WTC11 (cell line): Measurements from ENCODE around the gene SMIM12. TPM values are rescaled to one million over a fixed set of nuclear protein-coding genes. Genes with fewer than 3 reads are reported as not detected.

ENCODE experiments used
- ATAC-seq: fragments of 200-7000 bp; cut with Tn5 transposase; 2 replicates; pipeline ENCODE4 v1.10.0; 2021; ENCODE audit warnings: mild to moderate bottlenecking, moderate library complexity
- CTCF ChIA-PET: fragments of 300-600 bp; sonication (Branson Sonifier 250); formaldehyde crosslinking; loops from one replicate; lab custom pipeline; 2021; ENCODE audit warnings: antibody characterized with exemption; lab: Charles Lee
- POLR2A ChIA-PET: fragments of 350-600 bp; sonication (Branson Sonifier 250); formaldehyde crosslinking; loops from one replicate; lab custom pipeline; 2021; ENCODE audit warnings: antibody characterized with exemption; lab: Charles Lee
- DNase-seq: peaks from one replicate; pipeline ENCODE4 v3.0.0; 2021; ENCODE audit warnings: low spot score
- H3K27ac Mint-ChIP-seq: 2 replicates; pipeline ENCODE4 v1.8.0; 2021; ENCODE audit warnings: mixed read lengths
- H3K27me3 Mint-ChIP-seq: 2 replicates; pipeline ENCODE4 v1.8.0; 2021; ENCODE audit warnings: low read depth, mild to moderate bottlenecking, moderate library complexity, mixed read lengths
- H3K36me3 Mint-ChIP-seq: 2 replicates; pipeline ENCODE4 v1.8.0; 2021; ENCODE audit warnings: mixed read lengths
- H3K4me1 Mint-ChIP-seq: 2 replicates; pipeline ENCODE4 v1.8.0; 2022; ENCODE audit warnings: mixed read lengths
- H3K4me3 Mint-ChIP-seq: 2 replicates; pipeline ENCODE4 v1.8.0; 2021; ENCODE audit warnings: mild to moderate bottlenecking, moderate library complexity, mixed read lengths
- H3K9me3 Mint-ChIP-seq: 2 replicates; pipeline ENCODE4 v1.8.0; 2021; ENCODE audit warnings: mixed read lengths
- AR ChIP-seq: fragments of 250-450 bp; sonication (Bioruptor Pico); IDR thresholded peaks from 2 replicates; pipeline ENCODE4 v1.9.0; 2021; ENCODE audit warnings: mild to moderate bottlenecking
- ARID4B ChIP-seq: sonication (generic); formaldehyde crosslinking; IDR thresholded peaks from 2 replicates; pipeline ENCODE4 v1.8.0; 2023; ENCODE audit warnings: missing genetic modification reagents, mild to moderate bottlenecking, borderline replicate concordance
- ATF2 ChIP-seq: sonication (generic); formaldehyde crosslinking; IDR thresholded peaks from 2 replicates; pipeline ENCODE4 v1.8.1; 2022; ENCODE audit warnings: low read depth, missing genetic modification reagents, borderline replicate concordance
- CREM ChIP-seq: sonication (generic); formaldehyde crosslinking; IDR thresholded peaks from 2 replicates; pipeline ENCODE4 v1.8.1; 2022; ENCODE audit warnings: mild to moderate bottlenecking, missing genetic modification reagents, moderate library complexity
- ELF4 ChIP-seq: sonication (generic); formaldehyde crosslinking; IDR thresholded peaks from 2 replicates; pipeline ENCODE4 v1.8.1; 2022; ENCODE audit warnings: low read depth, mild to moderate bottlenecking, moderate library complexity, missing genetic modification reagents
- ETV6 ChIP-seq: sonication (generic); formaldehyde crosslinking; IDR thresholded peaks from 2 replicates; pipeline ENCODE4 v1.8.1; 2022; ENCODE audit warnings: mild to moderate bottlenecking, missing genetic modification reagents
- FOXJ3 ChIP-seq: sonication (generic); formaldehyde crosslinking; IDR thresholded peaks from 2 replicates; pipeline ENCODE4 v1.9.0; 2021; ENCODE audit warnings: missing genetic modification reagents, mild to moderate bottlenecking, borderline replicate concordance
- HMGA2 ChIP-seq: fragments of 250-450 bp; sonication (Bioruptor Pico); IDR thresholded peaks from 2 replicates; pipeline ENCODE4 v1.4.0; 2021; ENCODE audit warnings: mild to moderate bottlenecking, moderate library complexity
- IRF2 ChIP-seq: sonication (generic); formaldehyde crosslinking; IDR thresholded peaks from 2 replicates; pipeline ENCODE4 v1.8.0; 2022; ENCODE audit warnings: low read depth, missing genetic modification reagents, borderline replicate concordance
- NFE2L1 ChIP-seq: sonication (generic); formaldehyde crosslinking; IDR thresholded peaks from 2 replicates; pipeline ENCODE4 v1.8.1; 2023; ENCODE audit warnings: missing genetic modification reagents
- RELA ChIP-seq: sonication (generic); formaldehyde crosslinking; IDR thresholded peaks from 2 replicates; pipeline ENCODE4 v1.8.1; 2022; ENCODE audit warnings: missing genetic modification reagents, mild to moderate bottlenecking, borderline replicate concordance
- SMAD4 ChIP-seq: sonication (generic); formaldehyde crosslinking; IDR thresholded peaks from 2 replicates; pipeline ENCODE4 v1.8.0; 2022; ENCODE audit warnings: mild to moderate bottlenecking, missing genetic modification reagents
- ZNF232 ChIP-seq: sonication (generic); formaldehyde crosslinking; IDR thresholded peaks from 2 replicates; pipeline ENCODE4 v1.8.0; 2022; ENCODE audit warnings: mild to moderate bottlenecking, missing genetic modification reagents
- ZNF263 ChIP-seq: sonication (generic); formaldehyde crosslinking; IDR thresholded peaks from 2 replicates; pipeline ENCODE4 v1.8.1; 2022; ENCODE audit warnings: low read depth, mild to moderate bottlenecking, moderate library complexity, missing genetic modification reagents
- ZNF512 ChIP-seq: sonication (generic); formaldehyde crosslinking; IDR thresholded peaks from 2 replicates; pipeline ENCODE4 v1.8.1; 2022; ENCODE audit warnings: missing genetic modification reagents, borderline replicate concordance
- total RNA-seq: library from RNA; stranded (reverse); gene quantifications from 3 replicates; pipeline ENCODE4 v1.2.3, GENCODE V29; 2021
- TF ChIP-seq, protein P1 (sequence below): fragments of 250-450 bp; sonication (Bioruptor Pico); IDR thresholded peaks from 2 replicates; pipeline ENCODE4 v2.1.2; 2022; ENCODE audit warnings: mild to moderate bottlenecking, moderate library complexity
- TF ChIP-seq, protein P2 (sequence below): sonication (generic); formaldehyde crosslinking; IDR thresholded peaks from 2 replicates; pipeline ENCODE4 v1.8.1; 2022; ENCODE audit warnings: low read depth, mild to moderate bottlenecking, moderate library complexity, missing genetic modification reagents, borderline replicate concordance
- TF ChIP-seq, protein P3 (sequence below): sonication (generic); formaldehyde crosslinking; IDR thresholded peaks from 2 replicates; pipeline ENCODE4 v1.8.0; 2022; ENCODE audit warnings: mild to moderate bottlenecking, missing genetic modification reagents

Gene SMIM12
- total RNA-seq, 1 experiment from 2014 or later = 34.6 TPM

DNA sequence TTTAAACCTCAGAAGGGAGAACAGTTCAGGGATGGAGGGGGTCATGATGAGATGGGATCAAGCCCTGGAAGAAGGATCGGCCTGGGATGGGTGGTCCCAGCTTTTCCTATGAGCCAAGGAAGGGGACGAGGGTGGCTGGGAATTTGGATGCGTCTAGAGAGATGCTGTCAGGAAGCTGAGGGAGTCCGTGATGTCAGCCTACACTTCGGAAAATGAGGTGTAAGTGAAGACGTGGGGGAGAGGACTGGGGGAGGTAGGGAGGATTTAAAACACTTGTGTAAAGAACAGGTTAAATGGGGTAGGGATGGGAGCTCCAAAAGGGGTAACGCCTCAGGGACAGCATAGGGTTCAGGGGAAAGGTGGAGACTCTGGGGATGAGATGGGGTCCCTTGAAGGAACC is 42.4 kb upstream of the SMIM12 start:
- DNase-seq = no peak
- H3K36me3 Mint-ChIP-seq = no peaks in the 10 kb centered on the region
- TF ChIP-seq ARID4B (CRISPR knock-in tag) (no peak), HMGA2 (CRISPR knock-in tag) (no peak)
- TF ChIP-seq, all 79 proteins: peak for 0
- ATAC-seq = no peak
- Mint-ChIP-seq H3K27ac (no peak overlapping the region), H3K9me3 (no peaks in the 10 kb centered on the region), H3K4me3 (no peak overlapping the region), H3K27me3 (peaks cover 4% of the 10 kb centered on the region; the same call in 1 of the 2 replicates), H3K4me1 (no peaks in the 10 kb centered on the region)
- CTCF ChIA-PET = interaction anchor here (2.0 kb wide), 1 partner anchor 49 kb away, joined by 4 read pairs; no protein-coding TSS in a partner anchor
- POLR2A ChIA-PET = no interaction called here

DNA sequence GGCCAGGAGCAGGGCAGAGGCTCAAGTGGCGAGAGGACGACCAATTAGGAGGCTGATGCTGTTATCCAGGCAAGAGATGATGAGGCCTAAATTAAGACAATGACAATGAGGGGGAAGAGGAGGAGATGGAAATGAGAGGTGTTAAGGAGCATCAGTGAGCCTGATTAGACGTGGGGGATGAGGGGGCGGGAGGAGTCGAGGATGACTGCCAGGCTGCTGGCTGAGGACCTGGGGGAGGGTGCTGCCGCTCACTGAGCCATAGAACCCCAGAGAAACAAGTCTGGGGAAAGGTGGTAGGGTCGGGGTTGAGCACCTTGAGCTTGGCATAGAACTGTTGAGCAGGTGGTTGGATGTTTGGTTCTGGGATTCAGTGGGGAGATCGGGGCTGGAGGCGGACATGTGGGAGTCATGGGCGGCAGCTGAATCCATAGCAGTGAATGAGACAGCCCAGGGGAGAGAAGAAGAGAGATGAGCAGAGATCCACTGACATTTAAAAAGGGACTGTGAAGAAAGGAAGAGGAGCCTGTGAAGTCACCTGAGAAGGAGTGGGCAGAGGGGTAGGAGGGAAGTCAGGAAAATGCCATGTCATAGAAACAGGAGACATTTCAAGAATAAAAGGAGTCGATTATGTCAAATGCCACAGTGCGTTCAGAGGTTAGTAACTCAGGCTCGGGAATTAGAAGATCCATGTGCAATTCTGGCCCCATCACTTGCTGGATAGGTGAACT is 41.4 kb upstream of the SMIM12 start:
- no peaks in the 10 kb centered on the region for H3K36me3 Mint-ChIP-seq
- DNase-seq = no peak

More for the DNA sequence above, 41.4 kb upstream of the SMIM12 start:
- H3K9me3 Mint-ChIP-seq = no peaks in the 10 kb centered on the region
- CTCF ChIA-PET = interaction anchor here (2.0 kb wide), 1 partner anchor 48 kb away, joined by 4 read pairs; no protein-coding TSS in a partner anchor
- TF ChIP-seq FOXJ3 (CRISPR knock-in tag) = no peak
- TF ChIP-seq, protein P1, sequence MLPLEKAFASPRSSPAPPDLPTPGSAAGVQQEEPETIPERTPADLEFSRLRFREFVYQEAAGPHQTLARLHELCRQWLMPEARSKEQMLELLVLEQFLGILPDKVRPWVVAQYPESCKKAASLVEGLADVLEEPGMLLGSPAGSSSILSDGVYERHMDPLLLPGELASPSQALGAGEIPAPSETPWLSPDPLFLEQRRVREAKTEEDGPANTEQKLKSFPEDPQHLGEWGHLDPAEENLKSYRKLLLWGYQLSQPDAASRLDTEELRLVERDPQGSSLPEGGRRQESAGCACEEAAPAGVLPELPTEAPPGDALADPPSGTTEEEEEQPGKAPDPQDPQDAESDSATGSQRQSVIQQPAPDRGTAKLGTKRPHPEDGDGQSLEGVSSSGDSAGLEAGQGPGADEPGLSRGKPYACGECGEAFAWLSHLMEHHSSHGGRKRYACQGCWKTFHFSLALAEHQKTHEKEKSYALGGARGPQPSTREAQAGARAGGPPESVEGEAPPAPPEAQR (CRISPR knock-in tag) = no peak
- no peak for TF ChIP-seq RELA (CRISPR knock-in tag)
- TF ChIP-seq AR = no peak
- no peak for TF ChIP-seq HMGA2 (CRISPR knock-in tag)
- no peak for TF ChIP-seq ATF2 (CRISPR knock-in tag)
- no peak for TF ChIP-seq SMAD4 (CRISPR knock-in tag)
- no peak for TF ChIP-seq CREM (CRISPR knock-in tag)
- TF ChIP-seq, protein P2, sequence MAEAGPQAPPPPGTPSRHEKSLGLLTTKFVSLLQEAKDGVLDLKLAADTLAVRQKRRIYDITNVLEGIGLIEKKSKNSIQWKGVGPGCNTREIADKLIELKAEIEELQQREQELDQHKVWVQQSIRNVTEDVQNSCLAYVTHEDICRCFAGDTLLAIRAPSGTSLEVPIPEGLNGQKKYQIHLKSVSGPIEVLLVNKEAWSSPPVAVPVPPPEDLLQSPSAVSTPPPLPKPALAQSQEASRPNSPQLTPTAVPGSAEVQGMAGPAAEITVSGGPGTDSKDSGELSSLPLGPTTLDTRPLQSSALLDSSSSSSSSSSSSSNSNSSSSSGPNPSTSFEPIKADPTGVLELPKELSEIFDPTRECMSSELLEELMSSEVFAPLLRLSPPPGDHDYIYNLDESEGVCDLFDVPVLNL (CRISPR knock-in tag) = no peak
- no peak for TF ChIP-seq ELF4 (CRISPR knock-in tag)
- no peak for TF ChIP-seq ETV6 (CRISPR knock-in tag)
- no peak for TF ChIP-seq ZNF512 (CRISPR knock-in tag)
- TF ChIP-seq ZNF232 (CRISPR knock-in tag) = no peak
- TF ChIP-seq IRF2 (CRISPR knock-in tag) = no peak
- TF ChIP-seq NFE2L1 (CRISPR knock-in tag) = no peak
- TF ChIP-seq, protein P3, sequence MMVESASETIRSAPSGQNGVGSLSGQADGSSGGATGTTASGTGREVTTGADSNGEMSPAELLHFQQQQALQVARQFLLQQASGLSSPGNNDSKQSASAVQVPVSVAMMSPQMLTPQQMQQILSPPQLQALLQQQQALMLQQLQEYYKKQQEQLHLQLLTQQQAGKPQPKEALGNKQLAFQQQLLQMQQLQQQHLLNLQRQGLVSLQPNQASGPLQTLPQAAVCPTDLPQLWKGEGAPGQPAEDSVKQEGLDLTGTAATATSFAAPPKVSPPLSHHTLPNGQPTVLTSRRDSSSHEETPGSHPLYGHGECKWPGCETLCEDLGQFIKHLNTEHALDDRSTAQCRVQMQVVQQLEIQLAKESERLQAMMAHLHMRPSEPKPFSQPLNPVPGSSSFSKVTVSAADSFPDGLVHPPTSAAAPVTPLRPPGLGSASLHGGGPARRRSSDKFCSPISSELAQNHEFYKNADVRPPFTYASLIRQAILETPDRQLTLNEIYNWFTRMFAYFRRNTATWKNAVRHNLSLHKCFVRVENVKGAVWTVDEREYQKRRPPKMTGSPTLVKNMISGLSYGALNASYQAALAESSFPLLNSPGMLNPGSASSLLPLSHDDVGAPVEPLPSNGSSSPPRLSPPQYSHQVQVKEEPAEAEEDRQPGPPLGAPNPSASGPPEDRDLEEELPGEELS (CRISPR knock-in tag) = no peak
- no peak for TF ChIP-seq ZNF263
- TF ChIP-seq, all 79 proteins: peak for 0
- peaks cover 4% of the 10 kb centered on the region; the same call in 1 of the 2 replicates for H3K27me3 Mint-ChIP-seq
- no peak for ATAC-seq
- no peaks in the 10 kb centered on the region for H3K4me1 Mint-ChIP-seq
- POLR2A ChIA-PET = no interaction called here
- H3K27ac Mint-ChIP-seq = no peak overlapping the region
- no peak overlapping the region for H3K4me3 Mint-ChIP-seq
